ENCODE measurements around the gene SEC24A. TPM values are rescaled to one million over a fixed set of nuclear protein-coding genes. Genes with fewer than 3 reads are reported as not detected.
A peak's percentile ranks its signal among the peaks of the same experiment; 100 is the strongest.
"Not testable (repeated sequence)": the region's sequence is repeated elsewhere in the genome, so short reads cannot be mapped to it uniquely, and the experiment has no call there.

SEC24A gene
- total and polyA plus RNA-seq, 4 experiments from 2014 or later: 7.5 to 16.6 (median 12.3) TPM

DNA sequence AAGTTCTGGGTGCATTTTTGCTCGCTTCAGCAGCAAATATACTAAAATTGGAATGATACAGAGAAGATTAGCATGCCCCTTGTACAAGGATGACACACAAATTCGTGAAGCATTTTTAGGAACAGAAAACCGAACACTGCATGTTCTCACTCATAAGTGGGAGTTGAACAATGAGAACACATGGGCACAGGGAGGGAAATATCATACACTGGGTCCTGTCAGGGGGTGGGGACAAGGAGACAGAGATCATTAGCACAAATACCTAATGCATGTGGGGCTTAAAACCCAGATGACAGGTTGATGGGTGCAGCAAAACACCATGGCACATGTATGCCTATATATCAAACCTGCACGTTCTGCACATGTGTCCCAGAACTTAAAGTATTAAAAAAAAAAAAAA lies 66.9 kb downstream of the SEC24A start:
- H3K4me3 Mint-ChIP-seq; intact Hi-C loops (cut with micrococcal nuclease); H3K9me3 Mint-ChIP-seq; H3K27me3 ChIP-seq (ENCODE audit: insufficient read depth, low read length); H3K4me1 Mint-ChIP-seq; H3K27ac ChIP-seq (ENCODE audit: low read depth, low read length); H3K4me3 ChIP-seq (ENCODE audit: low read length in 2 of 2); H3K4me1 ChIP-seq (ENCODE audit: insufficient read depth, low read length); H3K9me3 ChIP-seq (ENCODE audit: control insufficient read depth in 1 of 2, low read length in 2 of 2); H3K27me3 Mint-ChIP-seq; DNase-seq; H3K27ac Mint-ChIP-seq; POLR2A ChIA-PET (ENCODE audit: partially characterized antibody); CTCF ChIA-PET (ENCODE audit: partially characterized antibody): not testable (repeated sequence)
- peaks cover 27 to 41% of the 10 kb centered on the region in 2 donors for H3K36me3 Mint-ChIP-seq
- H3K36me3 ChIP-seq (ENCODE audit: insufficient read depth, low read length): peaks cover 31% of the 10 kb centered on the region

DNA sequence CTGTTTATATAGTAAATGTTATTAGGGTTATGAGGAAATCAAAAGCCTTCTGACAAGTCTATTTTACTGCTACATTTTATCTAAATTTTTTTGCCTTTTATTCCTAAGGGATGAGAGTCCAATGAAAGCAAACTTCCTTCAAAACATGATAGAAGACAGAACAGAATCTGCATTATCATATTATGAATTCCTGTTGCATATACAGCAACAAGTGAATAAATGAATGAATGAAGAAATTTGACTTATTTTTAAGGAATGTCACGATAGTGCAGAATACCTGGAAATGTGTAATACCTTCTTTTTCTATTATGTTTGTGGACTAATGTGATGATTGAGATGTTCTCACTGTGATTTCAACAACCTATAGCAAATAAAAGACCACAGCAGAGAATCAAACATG lies 76.3 kb downstream of the SEC24A start:
- no peaks in the 10 kb centered on the region for H3K4me1 Mint-ChIP-seq
- no peaks in the 10 kb centered on the region for H3K4me1 ChIP-seq (ENCODE audit: insufficient read depth, low read length)
- intact Hi-C loops (cut with micrococcal nuclease): no loop called here
- no peaks in the 10 kb centered on the region for H3K27me3 Mint-ChIP-seq
- no peaks in the 10 kb centered on the region for H3K9me3 Mint-ChIP-seq
- no peak overlapping the region for H3K27ac ChIP-seq (ENCODE audit: low read depth, low read length)
- no peaks in the 10 kb centered on the region for H3K9me3 ChIP-seq (ENCODE audit: control insufficient read depth in 1 of 2, low read length in 2 of 2)
- no peak overlapping the region for H3K4me3 Mint-ChIP-seq
- no peaks in the 10 kb centered on the region for H3K27me3 ChIP-seq (ENCODE audit: insufficient read depth, low read length)
- CTCF ChIA-PET (ENCODE audit: partially characterized antibody): interaction anchor here (2.0 kb wide), 1 partner anchor 14 kb away, joined by 12 read pairs; the partner anchor contains the start of gene CAMLG
- DNase-seq: no peak
- H3K36me3 ChIP-seq (ENCODE audit: insufficient read depth, low read length): peaks cover 11% of the 10 kb centered on the region
- H3K4me3 ChIP-seq (ENCODE audit: low read length in 2 of 2): no peak overlapping the region
- no peak overlapping the region for H3K27ac Mint-ChIP-seq
- peaks cover 12 to 44% of the 10 kb centered on the region in 2 donors for H3K36me3 Mint-ChIP-seq
- POLR2A ChIA-PET (ENCODE audit: partially characterized antibody): no interaction called here

DNA sequence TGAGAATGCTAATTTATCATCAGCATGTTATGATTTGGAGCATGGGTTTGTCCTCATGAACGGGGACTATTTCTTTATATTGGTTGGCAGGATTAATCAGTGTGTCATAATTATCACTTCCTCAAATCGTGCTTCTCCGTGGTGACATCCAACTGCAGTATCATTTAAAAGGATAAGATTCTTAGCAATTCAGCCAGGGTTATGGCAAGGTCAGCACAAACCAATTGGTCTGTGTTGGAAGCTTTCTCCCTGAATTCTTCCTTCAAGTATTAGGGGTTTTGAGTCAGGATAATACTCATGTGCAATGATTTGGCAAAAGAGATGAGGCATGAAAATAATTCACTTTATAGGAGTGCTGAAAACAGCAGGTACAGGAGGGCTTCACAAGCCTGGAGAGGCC lies 84.2 kb downstream of the SEC24A start:
- no peaks in the 10 kb centered on the region for H3K9me3 Mint-ChIP-seq
- POLR2A ChIA-PET (ENCODE audit: partially characterized antibody): no interaction called here
- no peak overlapping the region for H3K27ac ChIP-seq (ENCODE audit: low read depth, low read length)
- H3K27me3 Mint-ChIP-seq: no peaks in the 10 kb centered on the region
- H3K9me3 ChIP-seq (ENCODE audit: control insufficient read depth in 1 of 2, low read length in 2 of 2): no peaks in the 10 kb centered on the region
- no peak overlapping the region for H3K27ac Mint-ChIP-seq
- CTCF ChIA-PET (ENCODE audit: partially characterized antibody): no interaction called here
- H3K4me3 Mint-ChIP-seq: no peak overlapping the region
- H3K36me3 Mint-ChIP-seq: no peaks in the 10 kb centered on the region
- intact Hi-C loops (cut with micrococcal nuclease): loop anchor here (10.0 kb wide), 1 partner anchor 728 kb away; the partner anchor contains the start of gene VDAC1
- H3K4me3 ChIP-seq (ENCODE audit: low read length in 2 of 2): no peak overlapping the region
- no peak for DNase-seq
- peaks cover 0 to 5% (median 2%) of the 10 kb centered on the region in 4 donors for H3K4me1 Mint-ChIP-seq
- no peaks in the 10 kb centered on the region for H3K36me3 ChIP-seq (ENCODE audit: insufficient read depth, low read length)
- peaks cover 4% of the 10 kb centered on the region for H3K4me1 ChIP-seq (ENCODE audit: insufficient read depth, low read length)
- no peaks in the 10 kb centered on the region for H3K27me3 ChIP-seq (ENCODE audit: insufficient read depth, low read length)

DNA sequence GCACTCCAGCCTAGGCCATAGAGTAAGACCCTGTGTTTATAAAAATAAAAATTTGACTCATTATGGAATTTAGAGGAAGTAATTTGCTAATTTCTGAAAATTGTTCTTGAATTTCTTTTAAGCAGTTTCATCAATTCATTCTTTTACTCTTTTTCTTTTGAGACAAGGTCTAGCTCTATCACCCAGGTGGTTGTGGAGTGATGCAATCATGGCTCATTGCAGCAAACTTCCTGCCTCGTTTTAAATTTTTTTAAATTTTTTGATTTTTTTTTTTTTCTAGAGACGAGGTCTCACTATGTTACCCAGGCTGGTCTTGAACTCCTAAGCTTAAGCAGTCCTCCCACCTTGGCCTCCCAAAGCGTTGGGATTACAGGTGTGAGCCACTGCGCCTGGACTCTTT lies 86.7 kb downstream of the SEC24A start:
- Mint-ChIP-seq H3K4me1 (peaks cover 10 to 21% (median 15%) of the 10 kb centered on the region in 4 donors), H3K27me3 (no peaks in the 10 kb centered on the region), H3K36me3 (peaks cover 0 to 11% of the 10 kb centered on the region in 2 donors), H3K4me3 (no peak overlapping the region), H3K9me3 (no peaks in the 10 kb centered on the region), H3K27ac (no peak overlapping the region)
- intact Hi-C loops (cut with micrococcal nuclease): loop anchor here (10.0 kb wide), 1 partner anchor 730 kb away; the partner anchor contains the start of gene VDAC1
- no peak for DNase-seq
- ChIA-PET CTCF (ENCODE audit: partially characterized antibody) (interaction anchor here (7.2 kb wide), 1 partner anchor 23 kb away, joined by 76 read pairs; the partner anchor contains the start of gene DDX46), POLR2A (ENCODE audit: partially characterized antibody) (interaction anchor here (0.6 to 1.0 kb wide), 3 partner anchors 15 to 169 kb away, joined by 3 read pairs; no protein-coding TSS in a partner anchor)
- Histone ChIP-seq H3K9me3 (ENCODE audit: control insufficient read depth in 1 of 2, low read length in 2 of 2) (no peaks in the 10 kb centered on the region), H3K4me3 (ENCODE audit: low read length in 2 of 2) (no peak overlapping the region), H3K27ac (ENCODE audit: low read depth, low read length) (no peak overlapping the region), H3K27me3 (ENCODE audit: insufficient read depth, low read length) (no peaks in the 10 kb centered on the region), H3K36me3 (ENCODE audit: insufficient read depth, low read length) (no peaks in the 10 kb centered on the region), H3K4me1 (ENCODE audit: insufficient read depth, low read length) (peaks cover 18% of the 10 kb centered on the region)

DNA sequence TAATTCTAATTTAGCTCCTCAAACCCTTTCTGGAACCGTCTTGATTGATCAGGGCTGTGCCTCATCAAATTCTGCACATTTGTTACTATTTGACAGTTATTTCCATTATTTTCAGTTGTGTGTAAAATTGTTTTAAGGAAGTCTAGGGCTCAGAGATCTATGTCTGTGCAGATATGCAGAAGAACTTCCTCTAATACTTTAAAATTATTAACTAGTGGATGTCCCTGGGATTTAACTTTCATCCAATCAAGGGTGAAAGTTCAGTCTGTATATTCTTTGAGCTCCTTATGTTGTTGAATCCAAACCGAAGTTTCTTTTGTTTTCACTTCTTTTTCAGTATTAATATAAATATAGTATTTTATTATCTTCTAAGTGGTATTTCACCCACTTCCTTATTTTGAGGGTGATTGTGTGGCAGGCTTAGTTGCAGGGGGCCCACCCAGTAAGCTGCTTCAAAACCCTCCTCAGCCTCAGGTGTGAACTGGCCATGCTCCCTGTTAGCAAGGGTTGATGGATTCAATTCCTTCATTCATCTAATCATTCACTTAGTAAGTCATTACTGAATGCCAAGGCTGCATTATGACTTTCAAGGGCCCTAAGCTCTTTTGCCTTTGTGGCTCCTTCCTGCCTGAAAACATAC lies 87.7 kb downstream of the SEC24A start:
- ChIA-PET POLR2A (ENCODE audit: partially characterized antibody) (interaction anchor here (4.2 kb wide), 1 partner anchor 168 kb away, joined by 73 read pairs; the partner anchor contains the start of gene PCBD2), CTCF (ENCODE audit: partially characterized antibody) (interaction anchor here (1.3 to 7.2 kb wide), 2 partner anchors 22 to 26 kb away, joined by 3 to 76 read pairs; partner anchors contain the start of gene DDX46)
- H3K36me3 ChIP-seq (ENCODE audit: insufficient read depth, low read length): no peaks in the 10 kb centered on the region
- H3K36me3 Mint-ChIP-seq: peaks cover 0 to 13% of the 10 kb centered on the region in 2 donors
- no peaks in the 10 kb centered on the region for H3K9me3 Mint-ChIP-seq
- peak overlapping the region in 1 of 7 donors; percentile 85 for H3K27ac Mint-ChIP-seq
- no peaks in the 10 kb centered on the region for H3K9me3 ChIP-seq (ENCODE audit: control insufficient read depth in 1 of 2, low read length in 2 of 2)
- no peak overlapping the region for H3K27ac ChIP-seq (ENCODE audit: low read depth, low read length)
- intact Hi-C loops (cut with micrococcal nuclease): loop anchor here (10.0 kb wide), 1 partner anchor 731 kb away; the partner anchor contains the start of gene VDAC1
- H3K4me1 ChIP-seq (ENCODE audit: insufficient read depth, low read length): peaks cover 18% of the 10 kb centered on the region
- H3K4me3 Mint-ChIP-seq: no peak overlapping the region
- DNase-seq: no peak
- H3K4me3 ChIP-seq (ENCODE audit: low read length in 2 of 2): no peak overlapping the region
- peaks cover 12 to 29% (median 20%) of the 10 kb centered on the region in 4 donors for H3K4me1 Mint-ChIP-seq
- H3K27me3 Mint-ChIP-seq: no peaks in the 10 kb centered on the region
- H3K27me3 ChIP-seq (ENCODE audit: insufficient read depth, low read length): no peaks in the 10 kb centered on the region

DNA sequence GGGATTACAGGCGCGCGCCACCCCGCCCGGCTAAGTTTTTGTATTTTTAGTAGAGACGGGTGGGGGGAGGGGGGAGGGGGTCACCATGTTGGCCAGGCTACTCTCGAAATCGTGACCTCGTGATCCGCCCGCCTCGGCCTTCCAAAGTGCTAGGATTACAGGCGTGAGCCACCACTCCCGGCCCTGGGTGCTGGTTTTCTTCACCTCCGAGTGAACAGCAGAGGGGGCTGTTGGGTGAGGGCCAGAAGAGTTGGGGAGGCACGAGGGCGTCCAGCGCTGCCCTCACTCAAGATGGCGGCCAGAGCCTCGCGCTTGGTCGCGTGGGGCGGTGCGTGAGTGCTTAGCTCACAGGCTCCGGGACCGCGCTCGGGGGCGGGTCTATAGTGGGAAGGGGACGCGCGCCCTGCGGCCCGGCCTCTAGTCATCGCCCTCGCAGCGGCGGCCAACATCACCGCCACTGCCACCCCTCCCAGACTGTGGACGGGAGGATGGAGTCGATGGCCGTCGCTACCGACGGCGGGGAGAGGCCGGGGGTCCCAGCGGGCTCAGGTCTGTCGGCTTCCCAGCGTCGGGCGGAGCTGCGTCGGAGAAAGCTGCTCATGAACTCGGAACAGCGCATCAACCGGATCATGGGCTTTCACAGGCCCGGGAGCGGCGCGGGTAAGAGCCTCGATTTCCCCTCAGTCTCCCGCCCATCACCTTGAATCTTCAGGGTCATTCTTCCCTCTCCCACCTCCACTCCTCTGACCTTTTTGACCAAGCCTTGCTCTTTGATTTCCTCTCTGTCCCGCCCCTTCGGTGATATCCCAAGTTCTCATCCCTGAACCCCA lies 89.8 kb downstream of the SEC24A start, which contains the start of gene CAMLG:
CAMLG (plus strand) TSS at position 416 of the 830 bp plus-strand sequence; CDS start at position 489, 73 bp downstream.
- Histone ChIP-seq H3K27me3 (ENCODE audit: insufficient read depth, low read length) (no peaks in the 10 kb centered on the region), H3K4me1 (ENCODE audit: insufficient read depth, low read length) (peaks cover 18% of the 10 kb centered on the region), H3K36me3 (ENCODE audit: insufficient read depth, low read length) (peaks cover 7% of the 10 kb centered on the region), H3K9me3 (ENCODE audit: control insufficient read depth in 1 of 2, low read length in 2 of 2) (no peaks in the 10 kb centered on the region), H3K4me3 (ENCODE audit: low read length in 2 of 2) (peak within 1 kb of the TSS; percentile 87 to 97), H3K27ac (ENCODE audit: low read depth, low read length) (peak within 1 kb of the TSS; percentile 86)
- Mint-ChIP-seq H3K4me1 (peaks cover 14 to 31% (median 21%) of the 10 kb centered on the region in 4 donors), H3K9me3 (no peaks in the 10 kb centered on the region), H3K27ac (peak within 1 kb of the TSS; percentile 85 to 99 (median 97)), H3K27me3 (no peaks in the 10 kb centered on the region), H3K4me3 (peak within 1 kb of the TSS; percentile 88 to 98 (median 94)), H3K36me3 (peaks cover 0 to 15% of the 10 kb centered on the region in 2 donors)
- peak; percentile 96 to 97 (median 97) for DNase-seq
- intact Hi-C loops (cut with micrococcal nuclease): loop anchor here (1.0 to 10.0 kb wide), 10 partner anchors 20 to 734 kb away; partner anchors contain the start of genes C5orf24, CDKL3, DDX46 and JADE2
- ChIA-PET POLR2A (ENCODE audit: partially characterized antibody) (interaction anchor here (0.6 to 4.2 kb wide), 24 partner anchors 11 to 1992 kb away, joined by 3 to 82 read pairs (median 5); partner anchors contain the start of genes C5orf24, CDKN2AIPNL, DDX46 and HSPA4), CTCF (ENCODE audit: partially characterized antibody) (interaction anchor here (0.8 to 7.2 kb wide), 17 partner anchors 9 to 512 kb away, joined by 3 to 76 read pairs (median 5); partner anchors contain the start of genes C5orf24, DDX46, PCBD2 and PPP2CA)

All from CD4-positive, alpha-beta memory T cell (primary cell).